ENCODE data around the gene SCGB1A1. TPM values are rescaled to one million over a fixed set of nuclear protein-coding genes. Genes with fewer than 3 reads are reported as not detected.
A peak's percentile ranks its signal among the peaks of the same experiment; 100 is the strongest.

The SCGB1A1 gene
- total RNA-seq, 1 donor from 2014 or later: 3.1 TPM

DNA sequence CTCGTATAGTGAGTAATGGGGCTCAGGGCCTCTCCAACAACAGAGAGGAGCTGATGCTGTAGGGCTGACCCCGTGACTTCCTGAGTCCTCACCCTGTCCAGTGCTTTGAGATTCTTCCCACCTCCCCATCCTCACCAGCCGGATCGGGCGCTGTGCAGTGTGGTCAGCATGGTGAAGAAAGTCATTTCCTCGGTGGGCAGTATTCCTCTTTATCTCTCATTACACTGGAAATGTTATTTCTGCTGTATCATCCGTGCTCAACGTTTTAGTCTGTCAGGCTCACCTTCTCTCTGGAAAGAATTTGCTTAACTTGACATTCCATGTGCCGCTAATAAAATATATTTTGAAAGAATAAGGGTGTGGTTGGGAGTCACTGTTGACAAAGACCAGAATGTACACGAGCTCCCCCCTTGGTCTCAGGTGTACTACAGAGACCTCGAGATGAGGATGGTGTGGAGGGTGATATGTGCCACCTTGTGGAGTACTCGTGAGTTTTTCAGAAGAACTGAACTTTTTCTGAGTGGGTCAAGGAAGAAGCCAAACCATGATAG is 25.7 kb upstream of the SCGB1A1 start:
- H3K36me3 Mint-ChIP-seq (ENCODE audit: insufficient read depth): no peaks in the 10 kb centered on the region
- no peak overlapping the region for H3K27ac Mint-ChIP-seq
- H3K4me1 Mint-ChIP-seq (ENCODE audit: low read depth): peaks cover 11% of the 10 kb centered on the region
- H3K4me3 Mint-ChIP-seq (ENCODE audit: low read depth): no peak overlapping the region
- TF ChIP-seq, protein P1, sequence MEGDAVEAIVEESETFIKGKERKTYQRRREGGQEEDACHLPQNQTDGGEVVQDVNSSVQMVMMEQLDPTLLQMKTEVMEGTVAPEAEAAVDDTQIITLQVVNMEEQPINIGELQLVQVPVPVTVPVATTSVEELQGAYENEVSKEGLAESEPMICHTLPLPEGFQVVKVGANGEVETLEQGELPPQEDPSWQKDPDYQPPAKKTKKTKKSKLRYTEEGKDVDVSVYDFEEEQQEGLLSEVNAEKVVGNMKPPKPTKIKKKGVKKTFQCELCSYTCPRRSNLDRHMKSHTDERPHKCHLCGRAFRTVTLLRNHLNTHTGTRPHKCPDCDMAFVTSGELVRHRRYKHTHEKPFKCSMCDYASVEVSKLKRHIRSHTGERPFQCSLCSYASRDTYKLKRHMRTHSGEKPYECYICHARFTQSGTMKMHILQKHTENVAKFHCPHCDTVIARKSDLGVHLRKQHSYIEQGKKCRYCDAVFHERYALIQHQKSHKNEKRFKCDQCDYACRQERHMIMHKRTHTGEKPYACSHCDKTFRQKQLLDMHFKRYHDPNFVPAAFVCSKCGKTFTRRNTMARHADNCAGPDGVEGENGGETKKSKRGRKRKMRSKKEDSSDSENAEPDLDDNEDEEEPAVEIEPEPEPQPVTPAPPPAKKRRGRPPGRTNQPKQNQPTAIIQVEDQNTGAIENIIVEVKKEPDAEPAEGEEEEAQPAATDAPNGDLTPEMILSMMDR (IDR thresholded peaks at IDR 0.05; ENCODE audit: unreplicated experiment): peak; percentile 25
- H3K27me3 Mint-ChIP-seq: no peaks in the 10 kb centered on the region
- no peak for DNase-seq (ENCODE audit: low spot score, unreplicated experiment)
- H3K9me3 Mint-ChIP-seq (ENCODE audit: low read depth): no peaks in the 10 kb centered on the region

DNA sequence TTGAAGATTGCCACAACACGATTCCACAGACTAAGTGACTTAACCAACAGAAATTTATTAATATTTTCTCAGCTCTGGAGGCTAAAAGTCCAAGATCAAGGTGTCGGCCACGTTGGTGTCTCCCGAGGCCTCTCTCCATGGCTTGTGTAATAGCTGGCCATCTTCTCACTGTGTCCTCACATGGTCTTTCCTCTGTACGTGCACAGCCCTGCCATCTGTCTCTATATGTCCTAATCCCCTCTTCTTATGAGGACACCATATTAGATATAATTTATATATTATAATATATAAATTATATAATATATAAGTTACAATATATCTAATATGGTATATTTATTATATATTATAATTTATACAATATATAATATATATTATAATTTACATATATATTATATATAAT is 25.1 kb upstream of the SCGB1A1 start:
- TF ChIP-seq, protein P1 (IDR thresholded peaks at IDR 0.05; ENCODE audit: unreplicated experiment): no peak
- Mint-ChIP-seq H3K4me3 (ENCODE audit: low read depth) (no peak overlapping the region), H3K36me3 (ENCODE audit: insufficient read depth) (no peaks in the 10 kb centered on the region), H3K4me1 (ENCODE audit: low read depth) (peaks cover 17% of the 10 kb centered on the region), H3K27me3 (no peaks in the 10 kb centered on the region), H3K27ac (no peak overlapping the region), H3K9me3 (ENCODE audit: low read depth) (no peaks in the 10 kb centered on the region)
- no peak for DNase-seq (ENCODE audit: low spot score, unreplicated experiment)

DNA sequence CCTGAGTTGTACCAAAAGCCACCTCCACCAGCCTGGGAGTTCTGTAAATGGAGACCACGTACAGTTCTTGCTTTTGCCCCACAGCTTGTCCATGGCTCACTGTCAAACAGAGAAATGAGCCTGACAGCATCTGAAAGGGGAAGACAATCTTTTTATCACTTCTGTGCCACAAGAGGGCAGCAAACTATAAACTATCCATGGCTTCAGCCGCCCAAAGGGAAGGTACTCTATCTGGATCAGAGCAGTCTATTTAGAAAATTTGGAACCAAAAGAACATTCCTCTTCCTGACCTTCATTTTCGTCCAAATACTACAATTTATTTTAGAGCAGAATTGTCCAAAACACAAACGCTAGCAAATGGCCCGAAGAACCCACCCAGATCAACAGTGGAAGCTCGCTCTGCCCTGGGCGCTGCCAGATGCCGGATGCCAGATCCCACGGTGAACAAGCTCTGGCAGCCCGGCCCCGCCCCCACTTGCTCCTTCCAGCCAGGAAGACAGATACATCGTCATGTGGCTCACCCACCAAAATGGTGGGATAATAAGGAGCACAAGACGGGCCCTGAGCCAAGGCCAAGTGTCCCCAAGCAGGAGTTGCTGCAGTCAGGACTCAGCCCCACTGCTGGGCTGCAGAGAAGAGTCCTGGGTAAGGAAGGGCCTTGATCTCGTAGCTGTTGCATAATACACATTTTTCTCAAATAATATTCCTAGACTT is 23.9 kb upstream of the SCGB1A1 start:
- Mint-ChIP-seq H3K27ac (peak overlapping the region; percentile 13), H3K27me3 (no peaks in the 10 kb centered on the region), H3K9me3 (ENCODE audit: low read depth) (no peaks in the 10 kb centered on the region), H3K4me1 (ENCODE audit: low read depth) (peaks cover 19% of the 10 kb centered on the region), H3K4me3 (ENCODE audit: low read depth) (no peak overlapping the region), H3K36me3 (ENCODE audit: insufficient read depth) (no peaks in the 10 kb centered on the region)
- no peak for DNase-seq (ENCODE audit: low spot score, unreplicated experiment)
- TF ChIP-seq, protein P1 (IDR thresholded peaks at IDR 0.05; ENCODE audit: unreplicated experiment): peak; percentile 80

DNA sequence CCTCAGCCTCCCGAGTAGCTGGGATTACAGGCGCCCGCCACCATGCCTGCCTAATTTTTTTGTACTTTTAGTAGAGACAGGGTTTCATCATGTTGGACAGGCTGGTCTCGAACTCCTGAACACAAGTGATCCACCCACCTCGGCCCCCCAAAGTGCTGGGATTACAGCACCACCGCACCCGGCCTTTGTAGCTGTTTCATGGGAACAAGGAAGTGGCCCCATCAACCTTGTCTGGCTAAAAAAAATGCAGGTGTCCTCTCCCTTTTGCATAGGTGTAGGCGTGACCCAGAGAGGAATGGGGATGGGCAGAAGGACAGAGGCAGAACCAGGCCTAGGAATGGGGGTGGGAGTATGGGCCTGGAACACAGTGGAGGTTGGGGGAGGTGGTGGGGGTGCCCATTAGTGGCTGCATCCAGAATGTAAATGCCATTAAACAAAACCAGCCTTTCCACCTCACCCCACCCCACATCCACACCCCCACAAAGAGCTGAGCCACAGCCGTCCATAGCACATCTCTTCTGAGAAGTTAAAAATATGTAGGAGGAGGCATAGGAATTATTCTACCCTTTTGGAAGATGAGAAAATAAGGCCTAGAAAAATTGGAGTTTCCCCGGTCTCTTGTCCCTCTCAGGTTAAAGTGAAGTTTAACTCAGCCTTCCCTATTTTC is 22.8 kb upstream of the SCGB1A1 start:
- TF ChIP-seq, protein P1 (IDR thresholded peaks at IDR 0.05; ENCODE audit: unreplicated experiment): no peak
- Mint-ChIP-seq H3K9me3 (ENCODE audit: low read depth) (no peaks in the 10 kb centered on the region), H3K4me1 (ENCODE audit: low read depth) (peaks cover 19% of the 10 kb centered on the region), H3K27ac (no peak overlapping the region), H3K4me3 (ENCODE audit: low read depth) (no peak overlapping the region), H3K36me3 (ENCODE audit: insufficient read depth) (no peaks in the 10 kb centered on the region), H3K27me3 (no peaks in the 10 kb centered on the region)
- DNase-seq (ENCODE audit: low spot score, unreplicated experiment): no peak
